DMS153 treated with DMSO at 0.1 percent for 48 hours (cell line): ENCODE data around the gene MAOA.
"Not testable (repeated sequence)": the region's sequence is repeated elsewhere in the genome, so short reads cannot be mapped to it uniquely, and the experiment has no call there.

ENCODE experiments used
- DNase-seq: peaks from one replicate; lab custom pipeline; 2025; ENCODE audit not compliant: unreplicated experiment; lab: John Stamatoyannopoulos, UW

Gene MAOA

GRCh38 chrX:43656005-43656494 is at the start of gene MAOA:
TSS of gene MAOA (plus strand) at chrX:43656299. CDS start at chrX:43656342, 43 bp downstream.
- DNase-seq = no peak

- DNase-seq = no peak
Measured at GRCh38 chrX:43612400-43612799, 43.7 kb upstream of the MAOA start.

- no peak for DNase-seq
Measured at GRCh38 chrX:43615660-43616059, 40.4 kb upstream of the MAOA start.

- DNase-seq = no peak
Measured at GRCh38 chrX:43618366-43619205, 37.5 kb upstream of the MAOA start.

- DNase-seq = not testable (repeated sequence)
Measured at GRCh38 chrX:43619861-43620260, 36.2 kb upstream of the MAOA start.

- no peak for DNase-seq
Measured at GRCh38 chrX:43627147-43627546, 29.0 kb upstream of the MAOA start.

GRCh38 chrX:43627669-43628068 is 28.4 kb upstream of the MAOA start:
- no peak for DNase-seq

GRCh38 chrX:43629229-43629628 is 26.9 kb upstream of the MAOA start:
- no peak for DNase-seq

GRCh38 chrX:43631841-43632240 is 24.3 kb upstream of the MAOA start:
- no peak for DNase-seq

GRCh38 chrX:43633081-43633480 is 23.0 kb upstream of the MAOA start:
- DNase-seq = no peak

- DNase-seq = no peak
Measured at GRCh38 chrX:43633757-43634156, 22.3 kb upstream of the MAOA start.

- DNase-seq = no peak
Measured at GRCh38 chrX:43640482-43640881, 15.6 kb upstream of the MAOA start.

GRCh38 chrX:43641691-43642090 is 14.4 kb upstream of the MAOA start:
- DNase-seq = no peak

- no peak for DNase-seq
Measured at GRCh38 chrX:43643201-43643600, 12.9 kb upstream of the MAOA start.

GRCh38 chrX:43643662-43644061 is 12.4 kb upstream of the MAOA start:
- DNase-seq = no peak

- no peak for DNase-seq
Measured at GRCh38 chrX:43644124-43644701, 11.9 kb upstream of the MAOA start.

GRCh38 chrX:43646800-43647199 is 9.3 kb upstream of the MAOA start:
- DNase-seq = no peak

- DNase-seq = peak; percentile 45
Measured at GRCh38 chrX:43654431-43655150, 1.5 kb upstream of the MAOA start.

GRCh38 chrX:43655151-43656004 is 721 bp upstream of the MAOA start:
- no peak for DNase-seq

GRCh38 chrX:43657671-43658070 is 1.6 kb downstream of the MAOA start:
- DNase-seq = no peak
